ENCODE data around the gene NADK2.

NADK2 gene

DNA sequence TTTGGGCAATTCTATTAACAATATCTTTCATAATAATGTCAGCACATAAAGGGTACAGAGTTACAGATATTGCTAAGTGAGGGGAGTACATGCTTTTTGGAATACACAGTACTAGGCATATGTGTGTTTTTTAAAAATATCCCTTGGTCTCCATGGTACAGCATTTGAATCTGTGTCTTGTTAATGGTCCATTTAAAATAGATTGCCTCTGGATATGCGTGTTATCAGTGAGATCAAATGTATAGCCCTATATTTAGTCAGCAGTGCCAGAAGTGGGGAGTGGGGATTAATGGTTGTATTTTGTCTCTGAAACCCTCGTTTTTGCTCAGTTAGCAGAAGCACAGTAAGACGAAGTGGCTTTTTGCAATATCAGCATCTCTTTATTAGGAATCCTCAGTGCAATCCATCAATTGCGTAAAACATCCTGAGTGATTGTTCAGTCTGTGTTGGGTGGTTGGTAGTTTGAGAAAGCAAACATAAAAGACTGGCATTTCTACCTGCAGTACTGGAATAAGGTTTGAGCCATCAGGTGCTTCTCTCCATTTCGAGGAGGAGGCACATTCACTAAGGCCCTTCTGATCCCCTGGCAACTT, 70.8 kb downstream of the NADK2 start:
- TF ChIP-seq CTCF (IDR thresholded peaks at IDR 0.05; ENCODE audit: insufficient read depth, low read depth, low read length, missing control alignments): no peak

DNA sequence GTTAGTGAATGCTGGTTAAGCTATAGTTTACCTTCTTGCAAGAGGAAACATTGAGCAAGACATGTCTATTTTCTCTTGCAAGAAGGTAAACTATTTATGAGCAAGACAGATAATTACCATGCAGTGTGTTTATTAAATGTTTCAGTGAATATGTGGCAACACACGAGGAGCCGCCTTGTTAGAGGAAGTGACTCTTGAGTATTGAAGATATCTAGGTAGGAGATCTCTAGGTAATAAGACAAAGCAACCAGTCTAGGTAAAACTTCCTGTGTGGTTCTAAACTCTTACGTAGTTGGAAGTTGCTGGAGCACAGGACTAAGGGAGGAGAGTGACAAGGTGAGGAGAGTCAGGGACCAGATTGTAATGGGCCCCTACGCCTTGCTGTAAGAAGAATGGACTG, 73.0 kb downstream of the NADK2 start:
- TF ChIP-seq CTCF (IDR thresholded peaks at IDR 0.05; ENCODE audit: insufficient read depth, low read depth, low read length, missing control alignments): no peak
- DNase-seq (ENCODE audit: low read depth): peak; percentile 11
- no peak overlapping the region for H3K4me3 ChIP-seq (ENCODE audit: low read length)

More for the DNA sequence above, 70.8 kb downstream of the NADK2 start:
- no peak for DNase-seq (ENCODE audit: low read depth)
- H3K4me3 ChIP-seq (ENCODE audit: low read length): no peak overlapping the region

DNA sequence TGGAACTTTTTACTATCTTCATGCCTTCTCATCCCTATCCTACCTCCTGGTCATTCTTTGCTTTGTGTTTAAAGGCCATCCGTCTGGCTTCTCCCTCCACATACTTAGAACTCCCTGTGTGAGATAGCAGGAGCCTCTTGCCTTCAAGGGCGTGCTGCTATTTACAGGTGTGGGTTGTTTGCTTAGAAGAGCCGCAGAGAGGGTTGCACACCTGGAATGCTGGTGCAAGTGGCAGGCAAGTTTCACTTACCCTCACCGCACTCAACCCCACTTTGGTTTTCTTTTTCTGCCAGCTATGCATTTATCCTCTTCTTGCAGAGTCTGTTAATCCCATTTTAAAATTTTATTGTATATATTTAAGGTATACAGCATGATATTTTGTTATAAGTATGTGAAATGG, 77.3 kb downstream of the NADK2 start:
- no peak overlapping the region for H3K4me3 ChIP-seq (ENCODE audit: low read length)
- no peak for DNase-seq (ENCODE audit: low read depth)
- no peak for TF ChIP-seq CTCF (IDR thresholded peaks at IDR 0.05; ENCODE audit: insufficient read depth, low read depth, low read length, missing control alignments)

DNA sequence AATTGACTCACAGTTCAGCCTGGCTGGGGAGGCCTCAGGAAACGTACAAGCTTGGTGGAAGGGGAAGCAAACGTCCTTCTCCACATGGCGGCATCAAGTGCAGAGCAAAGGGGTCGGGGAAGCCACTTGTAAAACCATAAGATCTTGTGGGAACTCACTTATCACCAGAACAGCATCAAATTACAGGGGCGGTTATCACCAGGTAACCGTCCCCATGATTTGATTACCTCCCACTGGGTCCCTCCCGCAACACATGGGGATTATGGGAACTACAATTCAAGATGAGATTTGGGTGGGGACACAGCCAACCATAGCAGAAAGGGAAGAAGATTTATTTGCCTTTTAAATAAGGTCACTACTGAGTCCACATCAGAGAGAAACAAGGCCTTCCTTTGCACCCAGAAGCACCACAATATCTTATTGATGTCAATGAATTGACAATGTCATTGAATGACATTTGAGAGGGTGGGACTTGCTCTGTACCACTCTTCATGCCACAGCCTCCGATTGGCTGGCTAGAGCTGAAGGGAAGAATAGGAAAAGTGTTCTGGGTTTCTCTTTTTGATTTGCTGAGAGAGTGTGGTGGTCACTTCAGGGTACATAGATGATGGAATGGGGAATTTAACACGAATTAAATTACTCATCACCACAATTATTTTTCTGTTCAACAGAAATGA, 78.8 kb downstream of the NADK2 start:
- no peak for DNase-seq (ENCODE audit: low read depth)
- no peak for TF ChIP-seq CTCF (IDR thresholded peaks at IDR 0.05; ENCODE audit: insufficient read depth, low read depth, low read length, missing control alignments)
- H3K4me3 ChIP-seq (ENCODE audit: low read length): no peak overlapping the region

DNA sequence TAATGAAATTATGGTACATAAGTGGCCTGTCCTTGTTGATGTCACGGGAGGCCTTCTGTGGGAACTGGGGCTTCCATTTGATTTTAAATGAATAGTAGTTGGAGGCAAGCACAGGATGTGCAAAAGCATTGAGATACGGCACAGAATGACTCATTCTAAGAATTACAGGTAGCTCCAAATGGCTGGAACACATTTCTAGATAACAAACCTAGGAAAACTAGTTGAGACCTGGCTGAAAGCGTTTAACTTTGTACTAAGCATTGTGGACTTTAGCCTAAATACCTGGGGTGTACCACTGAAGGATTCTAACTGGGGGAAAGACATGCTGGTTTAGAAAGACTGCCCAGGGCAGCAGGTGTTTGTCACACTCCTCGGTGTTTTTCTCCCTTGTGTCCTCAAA, 80.4 kb downstream of the NADK2 start:
- TF ChIP-seq CTCF (IDR thresholded peaks at IDR 0.05; ENCODE audit: insufficient read depth, low read depth, low read length, missing control alignments): no peak
- DNase-seq (ENCODE audit: low read depth): peak; percentile 60
- no peak overlapping the region for H3K4me3 ChIP-seq (ENCODE audit: low read length)

- no peak for DNase-seq (ENCODE audit: low read depth)
- TF ChIP-seq CTCF (IDR thresholded peaks at IDR 0.05; ENCODE audit: insufficient read depth, low read depth, low read length, missing control alignments): no peak
- H3K4me3 ChIP-seq (ENCODE audit: low read length): no peak overlapping the region
Measured at GRCh38 chr5:36160617-36161016, 81.1 kb downstream of the NADK2 start.

GRCh38 chr5:36158144-36158543, 83.6 kb downstream of the NADK2 start:
- DNase-seq (ENCODE audit: low read depth): no peak
- no peak for TF ChIP-seq CTCF (IDR thresholded peaks at IDR 0.05; ENCODE audit: insufficient read depth, low read depth, low read length, missing control alignments)
- no peak overlapping the region for H3K4me3 ChIP-seq (ENCODE audit: low read length)
